Keratinocyte (primary cell): Measurements from ENCODE around the gene FLT3. TPM values are rescaled to one million over a fixed set of nuclear protein-coding genes. Genes with fewer than 3 reads are reported as not detected.

Experiments used
- DNase-seq: peaks from one replicate; pipeline ENCODE4 v3.0.0-alpha.2; 2011; ENCODE audit warnings: low read depth, missing footprints, low spot score
- FAIRE-seq: peaks from 2 replicates; lab custom pipeline; 2011; peaks lifted over from hg19 to GRCh38; lab: Jason Lieb, UNC
- H2AFZ ChIP-seq: 2 replicates; pipeline ENCODE4 v1.6.0; 2012; ENCODE audit warnings: low read length, control low read depth, inconsistent platforms; ENCODE audit not compliant: control insufficient read depth
- H3K27ac ChIP-seq: 2 replicates; pipeline ENCODE4 v1.5.1; 2011; ENCODE audit warnings: low read length; ENCODE audit not compliant: control insufficient read depth, insufficient read depth
- H3K27me3 ChIP-seq: 3 replicates; pipeline ENCODE4 v1.6.0; 2011; ENCODE audit warnings: low read length; ENCODE audit not compliant: control insufficient read depth, insufficient read depth; ENCODE audit errors: extremely low read depth
- H3K36me3 ChIP-seq, 2 experiments: 2 replicates in 1 of 2; 3 replicates in 1 of 2; pipeline ENCODE4 v1.5.1; 2011; ENCODE audit warnings: low read length in 2 of 2, mild to moderate bottlenecking in 1 of 2; ENCODE audit not compliant: control insufficient read depth in 2 of 2, insufficient read depth in 2 of 2; ENCODE audit errors: extremely low read depth in 1 of 2
- H3K4me1 ChIP-seq: 3 replicates; pipeline ENCODE4 v1.5.1; 2011; ENCODE audit warnings: low read length; ENCODE audit not compliant: control insufficient read depth, insufficient read depth; ENCODE audit errors: extremely low read depth
- H3K4me2 ChIP-seq: 3 replicates; pipeline ENCODE4 v1.6.0; 2011; ENCODE audit warnings: low read depth, low read length; ENCODE audit not compliant: control insufficient read depth, insufficient read depth; ENCODE audit errors: extremely low read depth
- H3K4me3 ChIP-seq, 3 experiments: fragments of 200-600 bp in 1 of 3; sonication (generic) in 1 of 3; 2 replicates in 2 of 3; 3 replicates in 1 of 3; pipeline ENCODE4 v1.5.1; 2011 to 2016; ENCODE audit warnings: low read length in 3 of 3, mild to moderate bottlenecking in 3 of 3, control low read depth in 2 of 3, inconsistent platforms in 1 of 3, low read depth in 1 of 3, mixed read lengths in 1 of 3, mixed run types in 1 of 3, moderate library complexity in 1 of 3; ENCODE audit not compliant: control insufficient read depth in 2 of 3, insufficient read depth in 2 of 3; ENCODE audit errors: extremely low read depth in 1 of 3
- H3K79me2 ChIP-seq: 2 replicates; pipeline ENCODE4 v1.6.0; 2012; ENCODE audit warnings: low read length; ENCODE audit not compliant: control insufficient read depth, insufficient read depth
- H3K9ac ChIP-seq: 3 replicates; pipeline ENCODE4 v1.6.0; 2011; ENCODE audit warnings: low read length; ENCODE audit not compliant: control insufficient read depth, insufficient read depth; ENCODE audit errors: extremely low read depth
- H3K9me1 ChIP-seq: 3 replicates; pipeline ENCODE4 v1.6.0; 2011; ENCODE audit warnings: low read length; ENCODE audit not compliant: control insufficient read depth, insufficient read depth; ENCODE audit errors: extremely low read depth
- H3K9me3 ChIP-seq: 2 replicates; pipeline ENCODE4 v1.5.1; 2012; ENCODE audit warnings: low read depth, low read length; ENCODE audit not compliant: control insufficient read depth
- H4K20me1 ChIP-seq: 3 replicates; pipeline ENCODE4 v1.6.0; 2011; ENCODE audit warnings: low read length; ENCODE audit not compliant: control insufficient read depth, insufficient read depth; ENCODE audit errors: extremely low read depth
- CTCF ChIP-seq, 3 experiments: IDR thresholded peaks in 1 of 3; conservative IDR thresholded peaks in 1 of 3; optimal IDR thresholded peaks in 1 of 3; 2 replicates in 2 of 3; 3 replicates in 1 of 3; pipeline versions ENCODE3 to v1.5.1; 2011; ENCODE audit warnings: low read length in 3 of 3, mild to moderate bottlenecking in 3 of 3, moderate library complexity in 2 of 3, control low read depth in 1 of 3, inconsistent platforms in 1 of 3; ENCODE audit not compliant: insufficient read depth in 2 of 3; ENCODE audit errors: extremely low read depth in 1 of 3
- EZH2 ChIP-seq: IDR thresholded peaks from one replicate; pipeline ENCODE4 v1.6.1; 2012; ENCODE audit warnings: inconsistent platforms, mild to moderate bottlenecking, low read length, moderate library complexity
- dilution Hi-C: fragments of 300-500 bp; cut with MboI; formaldehyde crosslinking; loops from one replicate; pipeline ENCODE4 v1.7.0; 2020; ENCODE audit warnings: low sequenced_read_pairs; ENCODE audit not compliant: extremely low pct_ligation_motif_present
- polyA plus RNA-seq, 5 experiments: library from polyadenylated mRNA; depleted of rRNA in 3 of 5; stranded (reverse) in 3 of 5; stranded (forward) in 1 of 5; unstranded in 1 of 5; fragments of >200 nt; gene quantifications; 1 replicate in 1 of 5; 2 replicates in 3 of 5; 3 replicates in 1 of 5; pipeline versions ENCODE4 v1.2.1 to v1.2.3, GENCODE V29; 2011 to 2012; ENCODE audit warnings: missing spikeins in 2 of 5, low read depth in 1 of 5, low replicate concordance in 1 of 5

Gene FLT3
- polyA plus RNA-seq, 1 donor (not counting 4 experiments of a cell fraction or from before 2014, with no cell fraction given) = not detected

- dilution Hi-C loops = no loop called here
- H4K20me1 ChIP-seq = no peaks in the 10 kb centered on the region
- no peak for FAIRE-seq
These were observed 27.7 kb upstream of the FLT3 start for GRCh38 chr13:28128030-28128429.

GRCh38 chr13:28121224-28121623, 20.8 kb upstream of the FLT3 start:
- Histone ChIP-seq H3K9me3 (no peaks in the 10 kb centered on the region), H3K27me3 (no peaks in the 10 kb centered on the region), H3K4me2 (no peak overlapping the region), H3K79me2 (no peaks in the 10 kb centered on the region), H2AFZ (no peak overlapping the region), H3K9me1 (no peaks in the 10 kb centered on the region), H3K36me3 (no peaks in the 10 kb centered on the region), H3K4me3 (no peak overlapping the region), H3K27ac (no peak overlapping the region), H3K4me1 (no peaks in the 10 kb centered on the region), H4K20me1 (no peaks in the 10 kb centered on the region), H3K9ac (no peak overlapping the region)
- FAIRE-seq (no peak), DNase-seq (no peak)
- dilution Hi-C loops = no loop called here
- TF ChIP-seq EZH2 (no peak), CTCF (optimal IDR thresholded peaks at IDR 0.05 in 1 of 3, IDR thresholded peaks at IDR 0.05 in 1 of 3, conservative IDR thresholded peaks at IDR 0.05 in 1 of 3; ENCODE audit: extremely low read depth in 1 of 3, insufficient read depth in 2 of 3, low read length in 3 of 3) (no peak)

More at GRCh38 chr13:28128030-28128429, 27.7 kb upstream of the FLT3 start:
- Histone ChIP-seq H3K4me1 (no peaks in the 10 kb centered on the region), H2AFZ (no peak overlapping the region), H3K79me2 (no peaks in the 10 kb centered on the region), H3K36me3 (no peaks in the 10 kb centered on the region), H3K4me2 (no peak overlapping the region), H3K9me1 (no peaks in the 10 kb centered on the region), H3K9ac (no peak overlapping the region), H3K9me3 (no peaks in the 10 kb centered on the region), H3K4me3 (no peak overlapping the region), H3K27me3 (no peaks in the 10 kb centered on the region), H3K27ac (no peak overlapping the region)
- no peak for DNase-seq
- TF ChIP-seq CTCF (optimal IDR thresholded peaks at IDR 0.05 in 1 of 3, IDR thresholded peaks at IDR 0.05 in 1 of 3, conservative IDR thresholded peaks at IDR 0.05 in 1 of 3; ENCODE audit: extremely low read depth in 1 of 3, insufficient read depth in 2 of 3, low read length in 3 of 3) = no peak
- TF ChIP-seq EZH2 = no peak
